ENCODE results near the gene RFX3.

Gene RFX3

GRCh38 chr9:3475300-3476020 is 50.3 kb downstream of the RFX3 start:
- no peak for DNase-seq

DNA sequence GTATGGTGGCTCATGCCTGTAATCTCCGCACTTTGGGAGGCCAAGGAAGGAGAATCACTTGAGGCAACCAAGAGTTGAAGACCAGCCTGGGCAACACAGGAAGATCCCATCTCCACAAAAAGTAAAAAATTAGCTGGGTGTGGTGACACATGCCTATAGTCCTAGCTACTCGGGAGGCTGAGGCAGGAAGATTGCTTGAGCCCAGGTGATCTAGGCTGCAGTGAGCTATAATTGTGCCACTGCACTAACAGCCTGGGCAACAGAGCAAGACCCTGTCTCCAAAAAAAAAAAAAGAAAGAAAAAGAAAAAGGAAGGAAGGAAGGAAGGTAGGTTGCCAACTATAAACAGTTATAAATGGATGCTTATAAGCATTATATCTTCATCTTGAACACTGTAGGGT is 51.0 kb downstream of the RFX3 start:
- no peak for DNase-seq

- DNase-seq, result no peak
Measured at GRCh38 chr9:3473405-3473804, 52.4 kb downstream of the RFX3 start.

GRCh38 chr9:3471883-3472282 is 53.9 kb downstream of the RFX3 start:
- DNase-seq, result no peak

DNA sequence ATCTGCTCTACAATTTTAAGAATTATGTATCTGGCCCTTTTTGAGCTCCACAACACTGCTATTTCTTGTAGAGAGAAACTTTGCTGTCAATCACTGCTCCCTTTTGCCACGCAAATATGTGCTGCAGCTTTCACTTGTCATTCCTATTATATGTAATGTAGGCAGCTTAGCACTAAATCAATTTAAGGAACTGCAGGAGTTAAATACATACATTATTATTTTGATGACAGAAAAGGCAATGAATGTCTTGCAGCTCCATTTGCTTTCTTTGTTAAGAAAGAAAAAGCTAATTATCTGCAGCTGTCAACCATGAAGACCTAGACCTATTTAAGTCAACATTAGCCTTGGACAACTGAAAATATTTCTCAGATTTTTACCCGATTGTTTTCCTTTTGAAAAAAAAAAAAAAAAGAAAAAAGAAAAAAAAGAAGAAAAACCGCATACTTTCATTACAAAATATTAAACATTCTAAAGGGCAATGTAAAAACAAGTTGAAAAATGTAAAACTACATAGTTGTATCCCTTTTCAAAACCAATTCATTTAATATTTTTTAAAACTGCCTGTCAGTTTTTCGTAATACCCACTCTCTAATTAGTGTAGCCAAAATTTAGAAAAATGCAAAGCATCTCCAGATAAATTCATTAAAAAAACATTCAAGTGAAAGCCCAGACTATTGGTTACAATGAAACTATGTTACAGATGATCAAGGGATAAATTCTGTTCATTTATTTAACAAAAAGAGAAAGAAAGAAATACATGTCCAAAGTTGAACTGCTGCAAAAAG is 57.2 kb downstream of the RFX3 start:
- DNase-seq, result peak; percentile 28

DNA sequence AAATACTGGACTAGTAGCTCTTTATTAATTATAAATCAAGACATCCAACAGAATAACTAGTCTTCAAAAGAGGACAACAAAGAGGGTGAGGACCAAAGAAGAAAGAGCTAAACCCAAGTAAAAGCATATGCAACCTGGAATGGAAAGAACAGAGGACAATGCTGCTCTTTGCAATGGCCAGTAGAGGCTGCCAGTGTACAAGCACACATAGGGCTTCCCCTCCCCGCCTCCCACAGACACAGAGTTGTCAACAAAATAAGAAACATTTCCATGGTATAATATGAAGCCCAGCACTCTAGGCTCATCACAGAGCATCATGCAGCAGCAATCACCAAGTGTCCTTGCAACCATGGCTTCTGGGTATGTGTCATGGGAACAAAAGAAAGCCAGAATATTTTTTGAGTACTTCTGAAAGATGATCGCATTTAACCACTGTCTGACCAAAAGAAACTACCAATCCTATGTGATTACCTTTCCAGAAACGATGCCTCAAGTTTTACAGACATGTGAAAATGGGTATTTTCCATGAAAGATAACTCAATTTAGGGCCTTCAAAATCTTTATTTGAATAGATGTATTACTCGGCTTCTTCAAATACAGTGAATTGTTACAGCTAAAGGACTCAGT is 58.1 kb downstream of the RFX3 start:
- peak; percentile 40 for DNase-seq

GRCh38 chr9:3464033-3464638 is 61.7 kb downstream of the RFX3 start:
- DNase-seq, result no peak

- no peak for DNase-seq
Measured at GRCh38 chr9:3458806-3459475, 66.9 kb downstream of the RFX3 start.

- DNase-seq, result no peak
Measured at GRCh38 chr9:3457175-3457574, 68.6 kb downstream of the RFX3 start.

DNA sequence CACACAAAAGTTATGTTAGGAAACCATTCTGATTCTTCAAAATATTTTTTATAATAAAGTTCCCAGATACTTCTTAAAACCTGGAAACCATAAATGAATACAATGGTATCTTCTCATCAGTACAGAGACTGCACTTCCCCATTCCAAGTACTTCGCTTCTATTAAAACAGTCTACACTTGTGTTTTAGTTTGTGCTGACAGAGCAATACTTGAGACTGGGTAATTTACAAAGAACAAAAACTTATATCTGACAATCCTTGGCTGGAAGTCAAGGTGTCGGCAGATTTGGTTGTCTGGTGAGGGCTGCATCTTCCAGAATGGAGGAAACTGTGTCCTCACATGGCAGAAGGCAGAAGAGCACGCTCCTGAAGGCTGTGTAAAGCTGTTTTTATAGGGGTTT is 70.1 kb downstream of the RFX3 start:
- no peak for DNase-seq

- DNase-seq, result no peak
Measured at GRCh38 chr9:3455094-3455493, 70.7 kb downstream of the RFX3 start.

- no peak for DNase-seq
Measured at GRCh38 chr9:3451956-3452355, 73.8 kb downstream of the RFX3 start.

DNA sequence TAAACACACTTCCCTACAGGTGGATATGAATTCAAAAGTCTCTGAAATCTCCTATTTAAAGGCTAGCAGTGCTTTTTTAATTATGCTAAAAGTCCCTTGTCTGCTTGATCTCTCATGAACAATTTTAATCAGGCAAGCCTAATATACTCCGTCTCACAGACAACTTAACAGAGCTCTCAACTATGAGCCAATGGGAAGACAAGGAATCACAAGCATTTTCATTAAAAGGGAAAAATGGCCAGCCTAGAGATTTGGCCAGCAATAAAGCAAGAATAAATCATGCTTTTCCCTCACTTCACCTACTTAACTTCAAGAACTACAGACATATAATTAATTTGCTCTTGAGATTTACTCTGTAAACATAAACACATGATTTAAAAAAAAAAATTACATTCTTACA is 78.0 kb downstream of the RFX3 start:
- no peak for DNase-seq

- DNase-seq, result no peak
Measured at GRCh38 chr9:3447143-3447542, 78.7 kb downstream of the RFX3 start.

DNA sequence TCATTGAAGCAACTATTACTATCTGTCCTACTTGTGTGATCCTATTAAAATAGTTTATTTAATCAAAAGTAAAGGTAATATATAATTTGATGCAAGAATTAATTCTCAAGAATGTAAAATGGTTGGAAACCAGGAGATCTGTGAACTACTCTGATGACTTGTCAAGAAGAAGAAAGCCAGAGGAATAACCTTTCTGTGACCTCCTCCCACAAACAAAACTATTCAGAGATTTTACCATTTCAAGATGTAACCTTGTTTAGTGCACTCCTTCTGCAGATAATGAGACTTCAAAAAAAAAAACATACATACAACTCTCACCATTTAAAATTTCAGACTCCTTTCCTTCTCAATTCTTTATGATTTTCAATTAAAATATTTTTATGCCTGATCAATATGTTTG is 79.5 kb downstream of the RFX3 start:
- DNase-seq, result no peak

DNA sequence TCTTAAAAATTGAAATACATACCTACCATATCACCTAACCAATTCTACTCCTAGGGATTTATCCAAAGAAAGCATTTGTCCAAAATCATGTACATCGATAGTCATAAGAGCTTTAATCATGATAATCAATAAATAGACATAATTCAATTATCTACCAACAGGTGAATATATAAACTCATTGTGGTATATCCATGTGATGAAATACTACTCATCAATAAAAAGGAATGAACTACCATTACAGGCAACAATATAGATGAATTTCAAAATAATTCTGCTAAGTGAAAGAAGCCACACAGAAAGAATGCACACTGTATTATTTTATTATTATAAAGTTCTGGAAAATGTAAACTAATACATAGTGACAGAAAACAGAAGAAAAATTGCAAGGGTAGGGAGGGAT is 81.8 kb downstream of the RFX3 start:
- no peak for DNase-seq

DNA sequence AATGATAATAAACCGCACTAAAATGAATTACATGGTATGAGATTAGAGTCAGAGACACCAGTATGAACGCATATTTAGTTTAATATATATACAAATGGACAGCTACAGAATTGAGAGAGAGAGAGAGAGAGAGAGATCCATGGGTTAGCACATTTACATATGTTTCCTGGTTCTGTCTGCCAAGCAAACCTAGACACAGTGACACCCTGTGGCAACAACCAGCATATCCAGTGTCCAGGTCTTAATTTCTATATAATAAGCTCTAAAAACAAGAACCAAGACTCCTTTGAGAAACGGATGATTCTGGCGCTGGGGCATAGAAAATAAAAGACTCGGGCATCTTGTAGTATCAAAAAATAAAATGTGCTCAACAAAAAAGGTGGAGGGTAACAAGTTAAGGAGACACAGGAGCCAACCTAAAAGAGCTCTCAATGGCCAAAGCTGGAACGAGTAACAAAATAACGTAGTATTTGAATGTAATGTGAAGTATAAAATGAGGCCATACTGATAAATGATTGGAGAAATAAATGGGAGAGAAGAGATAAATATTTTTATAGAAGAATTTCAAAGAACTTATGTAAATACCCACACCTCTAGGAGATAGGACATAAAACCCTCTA is 84.5 kb downstream of the RFX3 start:
- DNase-seq, result no peak

GRCh38 chr9:3436629-3437420 is 89.0 kb downstream of the RFX3 start:
- no peak for DNase-seq

DNA sequence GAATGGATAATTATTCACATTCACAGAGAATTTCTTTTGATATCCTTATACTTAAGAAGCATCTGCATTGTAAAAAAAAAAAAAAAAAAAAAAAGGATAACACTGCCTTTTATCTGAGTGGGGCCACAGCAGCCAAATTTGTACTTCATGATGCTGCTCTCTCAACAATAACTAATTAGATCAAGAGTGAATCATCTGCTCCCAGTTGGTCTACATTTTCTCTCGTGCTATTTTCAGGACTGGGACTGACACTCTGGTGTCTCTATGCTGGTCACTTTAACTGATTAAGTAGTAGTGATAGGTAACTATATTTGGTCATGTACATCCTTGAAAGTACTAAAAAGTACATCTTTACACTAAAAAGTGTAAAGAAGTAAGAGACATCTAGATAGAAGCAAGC is 90.1 kb downstream of the RFX3 start:
- DNase-seq, result no peak

DNA sequence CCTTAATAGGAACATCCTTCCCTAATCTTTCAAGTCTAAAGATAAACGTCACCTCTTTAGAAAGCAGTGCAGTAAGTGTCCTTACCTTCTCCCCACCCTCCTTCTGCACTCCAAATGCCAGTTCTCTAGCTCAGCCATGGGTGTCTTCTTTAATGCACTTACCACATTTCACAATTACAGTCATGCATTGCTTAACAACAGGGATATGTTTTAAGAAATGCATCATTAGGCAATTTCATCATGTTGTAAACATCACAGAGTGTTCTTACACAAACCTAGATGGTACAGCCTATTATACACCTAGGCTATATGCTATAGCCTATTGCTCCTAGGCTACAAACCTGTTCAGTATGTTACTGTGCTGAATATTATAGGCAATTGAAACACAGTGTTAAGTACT is 91.2 kb downstream of the RFX3 start:
- no peak for DNase-seq

GRCh38 chr9:3433754-3434153 is 92.0 kb downstream of the RFX3 start:
- DNase-seq, result no peak

- no peak for DNase-seq
Measured at GRCh38 chr9:3433066-3433465, 92.7 kb downstream of the RFX3 start.
